ENCODE measurements around the gene RETREG1. TPM values are rescaled to one million over a fixed set of nuclear protein-coding genes. Genes with fewer than 3 reads are reported as not detected.

Gene RETREG1
- total RNA-seq, 1 experiment from 2014 or later = 3.4 TPM

- Histone ChIP-seq H4K8ac (replicated peaks; ENCODE audit: insufficient read length, low read depth, low read length) (no peak overlapping the region), H2AK5ac (ENCODE audit: insufficient read length, low read length) (no peak overlapping the region), H3K4me2 (ENCODE audit: insufficient read depth, insufficient read length, low read length) (no peak overlapping the region), H3T11ph (ENCODE audit: low read length) (no peak overlapping the region), H3K27ac (ENCODE audit: insufficient read length, low read depth, low read length) (no peak overlapping the region), H3K56ac (ENCODE audit: insufficient read length, low read depth, low read length) (no peak overlapping the region), H4K5ac (ENCODE audit: insufficient read length, low read depth, low read length) (no peak overlapping the region), H3K27me3 (ENCODE audit: insufficient read depth, low read length) (no peaks in the 10 kb centered on the region), H2BK120ac (ENCODE audit: low read depth, low read length, poor library complexity, severe bottlenecking) (no peak overlapping the region), H3K9me3 (ENCODE audit: control insufficient read depth, low read depth, low read length) (no peaks in the 10 kb centered on the region), H2BK5ac (ENCODE audit: insufficient read length, low read length) (no peak overlapping the region), H3K23ac (ENCODE audit: insufficient read length, low read depth, low read length) (no peak overlapping the region), H3K9ac (ENCODE audit: extremely low read depth, insufficient read length, low read length) (no peak overlapping the region), H2BK20ac (ENCODE audit: low read depth, low read length, poor library complexity, severe bottlenecking) (no peak overlapping the region), H3K4ac (ENCODE audit: low read depth, low read length) (no peak overlapping the region), H3K79me1 (ENCODE audit: insufficient read depth, low read depth, low read length, poor library complexity, severe bottlenecking) (no peaks in the 10 kb centered on the region), H3K18ac (ENCODE audit: insufficient read length, low read depth, low read length) (no peak overlapping the region), H3K79me2 (ENCODE audit: insufficient read depth, low read length) (no peaks in the 10 kb centered on the region), H3K4me1 (ENCODE audit: insufficient read depth, low read length) (no peaks in the 10 kb centered on the region), H4K20me1 (ENCODE audit: control insufficient read depth, insufficient read depth, insufficient read length) (no peaks in the 10 kb centered on the region), H3K14ac (ENCODE audit: insufficient read depth, low read length) (no peak overlapping the region), H2BK15ac (ENCODE audit: low read depth, low read length) (no peak overlapping the region), H2AFZ (ENCODE audit: low read length) (no peak overlapping the region), H3K23me2 (ENCODE audit: insufficient read length, low read depth, low read length, poor library complexity, severe bottlenecking) (no peaks in the 10 kb centered on the region), H2BK12ac (ENCODE audit: insufficient read length, low read depth, low read length) (no peak overlapping the region), H4K91ac (ENCODE audit: insufficient read length, low read depth, low read length) (no peak overlapping the region)
- H3K27me3 Mint-ChIP-seq (ENCODE audit: low read depth) = no peaks in the 10 kb centered on the region
- peak; percentile 68 for DNase-seq
- no peaks in the 10 kb centered on the region for H3K36me3 Mint-ChIP-seq (ENCODE audit: insufficient read depth in 1 of 3, low read depth in 3 of 3)
- peak; percentile 92 for TF ChIP-seq CTCF (conservative IDR thresholded peaks at IDR 0.05)
- peaks cover 7 to 11% of the 10 kb centered on the region in 2 experiments for H3K4me1 Mint-ChIP-seq
- WGBS (ENCODE audit: extremely low coverage, insufficient read length, low lambda C conversion rate) = no CpG with 5 or more reads among the region's 7 CpGs
- no peak overlapping the region for H3K27ac Mint-ChIP-seq
- H3K4me3 Mint-ChIP-seq = no peak overlapping the region
- H3K9me3 Mint-ChIP-seq = no peaks in the 10 kb centered on the region
These were observed 66.4 kb downstream of the RETREG1 start for GRCh38 chr5:16550316-16550952.
